OCI-LY1 (cell line): Measurements from ENCODE around the gene TK2.

Experiments
- EZH2 ChIP-seq: fragments of 200-600 bp; sonication (generic), shearing (Covaris generic); IDR thresholded peaks from 2 replicates; pipeline ENCODE4 v1.8.0; 2017; ENCODE audit warnings: borderline replicate concordance, mixed run types, mild to moderate bottlenecking, antibody characterized with exemption, low read length, moderate library complexity, mixed read lengths
- TF ChIP-seq, protein P1 (sequence below): fragments of 200-600 bp; sonication (generic), shearing (Covaris generic); IDR thresholded peaks from 2 replicates; pipeline ENCODE4 v1.5.1; 2017; ENCODE audit warnings: mild to moderate bottlenecking, antibody characterized with exemption, low read length, moderate library complexity, mixed read lengths

DNA sequence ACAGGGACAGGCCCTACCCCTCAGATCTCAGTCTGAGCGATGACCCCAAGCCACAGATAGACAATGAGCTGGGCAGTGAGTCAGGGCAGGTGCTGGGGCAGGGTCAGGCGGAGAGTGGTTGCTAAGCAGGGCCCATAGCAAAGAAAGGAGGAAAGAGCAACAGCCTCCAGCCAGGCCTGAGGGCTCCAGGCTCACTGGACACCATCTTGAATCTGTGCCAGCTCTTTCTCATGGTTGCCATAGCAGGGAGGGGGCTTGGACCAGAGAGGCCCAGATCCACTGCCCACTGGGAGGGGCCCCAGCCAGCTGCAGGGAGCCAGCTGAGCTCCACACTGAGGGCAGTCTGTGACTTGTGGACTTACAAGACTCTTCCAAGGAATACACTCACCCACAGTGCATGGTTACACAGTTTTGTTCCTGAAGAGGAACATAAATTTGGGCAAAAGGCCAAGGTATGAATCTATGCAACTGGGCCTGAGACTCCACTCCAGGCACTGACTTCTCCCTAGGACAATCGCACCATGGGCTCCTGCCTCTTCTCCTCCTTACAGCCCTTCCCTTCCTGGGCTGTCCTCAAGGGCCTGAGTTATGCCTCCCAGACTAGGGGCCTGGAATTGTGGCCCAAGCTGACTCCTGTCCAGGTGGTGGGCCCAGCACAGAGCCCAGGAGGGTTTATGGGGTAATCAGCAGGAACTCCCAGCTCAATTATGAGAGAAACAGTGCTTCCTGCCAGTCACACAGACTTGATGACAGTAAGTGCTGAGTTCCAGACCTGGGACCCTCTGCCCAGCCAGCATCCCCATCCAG, 62.9 kb downstream of the TK2 start:
- TF ChIP-seq, protein P1, sequence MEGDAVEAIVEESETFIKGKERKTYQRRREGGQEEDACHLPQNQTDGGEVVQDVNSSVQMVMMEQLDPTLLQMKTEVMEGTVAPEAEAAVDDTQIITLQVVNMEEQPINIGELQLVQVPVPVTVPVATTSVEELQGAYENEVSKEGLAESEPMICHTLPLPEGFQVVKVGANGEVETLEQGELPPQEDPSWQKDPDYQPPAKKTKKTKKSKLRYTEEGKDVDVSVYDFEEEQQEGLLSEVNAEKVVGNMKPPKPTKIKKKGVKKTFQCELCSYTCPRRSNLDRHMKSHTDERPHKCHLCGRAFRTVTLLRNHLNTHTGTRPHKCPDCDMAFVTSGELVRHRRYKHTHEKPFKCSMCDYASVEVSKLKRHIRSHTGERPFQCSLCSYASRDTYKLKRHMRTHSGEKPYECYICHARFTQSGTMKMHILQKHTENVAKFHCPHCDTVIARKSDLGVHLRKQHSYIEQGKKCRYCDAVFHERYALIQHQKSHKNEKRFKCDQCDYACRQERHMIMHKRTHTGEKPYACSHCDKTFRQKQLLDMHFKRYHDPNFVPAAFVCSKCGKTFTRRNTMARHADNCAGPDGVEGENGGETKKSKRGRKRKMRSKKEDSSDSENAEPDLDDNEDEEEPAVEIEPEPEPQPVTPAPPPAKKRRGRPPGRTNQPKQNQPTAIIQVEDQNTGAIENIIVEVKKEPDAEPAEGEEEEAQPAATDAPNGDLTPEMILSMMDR: no peak
- TF ChIP-seq EZH2: no peak
